Lower leg skin (tissue), 4 donors: ENCODE measurements around the gene THADA. TPM values are rescaled to one million over a fixed set of nuclear protein-coding genes. Genes with fewer than 3 reads are reported as not detected.
"Not testable (repeated sequence)": the region's sequence is repeated elsewhere in the genome, so short reads cannot be mapped to it uniquely, and the experiment has no call there.

Source experiments
- DNase-seq, 2 donors: peaks; one replicate each; pipeline ENCODE4 v3.0.0-alpha.2; 2019; ENCODE audit warnings: low spot score in 2 of 2
- H3K4me3 ChIP-seq: fragments of 200-600 bp; sonication (generic); 2 replicates; pipeline ENCODE4 v1.5.1; 2017; ENCODE audit warnings: mild to moderate bottlenecking, low read depth; ENCODE audit not compliant: poor library complexity, severe bottlenecking
- CTCF ChIP-seq, 3 donors: fragments of 450-650 bp; IDR thresholded peaks; one replicate each; pipeline ENCODE4 v1.5.1; 2016; ENCODE audit warnings: antibody characterized with exemption in 3 of 3, mild to moderate bottlenecking in 3 of 3, moderate library complexity in 2 of 3
- POLR2A ChIP-seq, 2 donors: fragments of 450-650 bp; IDR thresholded peaks; one replicate each; pipeline ENCODE4 v1.6.1; 2016 to 2017; ENCODE audit warnings: antibody characterized with exemption in 2 of 2, mild to moderate bottlenecking in 1 of 2, moderate library complexity in 1 of 2
- WGBS, 2 donors: methylation state at CpG; one replicate each; pipeline ENCODE4 v1.1.5; 2018; 5-methylcytosine and 5-hydroxymethylcytosine counted together
- intact Hi-C: fragments of 100-400 bp; cut with DNase I; formaldehyde crosslinking; loops from one replicate; pipeline ENCODE4 v1.15.0; 2023; ENCODE audit warnings: low total_unique reads
- total RNA-seq, 4 donors: library from RNA; depleted of rRNA; stranded (reverse); fragments of >200 nt; gene quantifications; one replicate each; pipeline ENCODE4 v1.1.0, GENCODE V29; 2016

The THADA gene
- total RNA-seq, 4 donors from 2014 or later: 19.5 to 26.4 (median 22.2) TPM

GRCh38 chr2:43389581-43390466, 206.0 kb downstream of the THADA start:
- no peak for DNase-seq
- no peak overlapping the region for H3K4me3 ChIP-seq
- TF ChIP-seq CTCF (IDR thresholded peaks at IDR 0.05): no peak
- no peak for TF ChIP-seq POLR2A (IDR thresholded peaks at IDR 0.05)
- 94 to 98% methylated on average over 6 of the region's 6 CpGs for WGBS, 2 donors
- intact Hi-C loops: no loop called here

- TF ChIP-seq POLR2A (IDR thresholded peaks at IDR 0.05) (no peak), CTCF (IDR thresholded peaks at IDR 0.05) (no peak)
- WGBS, 2 donors: 85 to 93% methylated on average over 2 of the region's 2 CpGs
- no peak overlapping the region for H3K4me3 ChIP-seq
- intact Hi-C loops: no loop called here
- no peak for DNase-seq
Observed at GRCh38 chr2:43388371-43388770, 207.5 kb downstream of the THADA start.

GRCh38 chr2:43387092-43388062, 208.5 kb downstream of the THADA start:
- WGBS, 2 donors: 73 to 75% methylated on average over 7 of the region's 7 CpGs
- no peak overlapping the region for H3K4me3 ChIP-seq
- no peak for DNase-seq
- TF ChIP-seq POLR2A (IDR thresholded peaks at IDR 0.05) (no peak), CTCF (IDR thresholded peaks at IDR 0.05) (no peak)
- intact Hi-C loops: no loop called here

GRCh38 chr2:43386679-43387078, 209.2 kb downstream of the THADA start:
- 92 to 95% methylated on average over 9 of the region's 9 CpGs for WGBS, 2 donors
- DNase-seq, H3K4me3 ChIP-seq, intact Hi-C loops: not testable (repeated sequence)

GRCh38 chr2:43384143-43384542, 211.7 kb downstream of the THADA start:
- no peak for TF ChIP-seq POLR2A (IDR thresholded peaks at IDR 0.05)
- TF ChIP-seq CTCF (IDR thresholded peaks at IDR 0.05): no peak
- WGBS, 2 donors: 91 to 96% methylated on average over 1 of the region's 1 CpG
- DNase-seq: no peak
- H3K4me3 ChIP-seq: no peak overlapping the region
- intact Hi-C loops: no loop called here

GRCh38 chr2:43383533-43383932, 212.3 kb downstream of the THADA start:
- no peak for TF ChIP-seq POLR2A (IDR thresholded peaks at IDR 0.05)
- no peak for TF ChIP-seq CTCF (IDR thresholded peaks at IDR 0.05)
- H3K4me3 ChIP-seq: no peak overlapping the region
- WGBS, 2 donors: 81 to 82% methylated on average over 2 of the region's 2 CpGs
- no peak for DNase-seq
- intact Hi-C loops: no loop called here
